ENCODE results near the gene THBS1.

THBS1 gene

DNA sequence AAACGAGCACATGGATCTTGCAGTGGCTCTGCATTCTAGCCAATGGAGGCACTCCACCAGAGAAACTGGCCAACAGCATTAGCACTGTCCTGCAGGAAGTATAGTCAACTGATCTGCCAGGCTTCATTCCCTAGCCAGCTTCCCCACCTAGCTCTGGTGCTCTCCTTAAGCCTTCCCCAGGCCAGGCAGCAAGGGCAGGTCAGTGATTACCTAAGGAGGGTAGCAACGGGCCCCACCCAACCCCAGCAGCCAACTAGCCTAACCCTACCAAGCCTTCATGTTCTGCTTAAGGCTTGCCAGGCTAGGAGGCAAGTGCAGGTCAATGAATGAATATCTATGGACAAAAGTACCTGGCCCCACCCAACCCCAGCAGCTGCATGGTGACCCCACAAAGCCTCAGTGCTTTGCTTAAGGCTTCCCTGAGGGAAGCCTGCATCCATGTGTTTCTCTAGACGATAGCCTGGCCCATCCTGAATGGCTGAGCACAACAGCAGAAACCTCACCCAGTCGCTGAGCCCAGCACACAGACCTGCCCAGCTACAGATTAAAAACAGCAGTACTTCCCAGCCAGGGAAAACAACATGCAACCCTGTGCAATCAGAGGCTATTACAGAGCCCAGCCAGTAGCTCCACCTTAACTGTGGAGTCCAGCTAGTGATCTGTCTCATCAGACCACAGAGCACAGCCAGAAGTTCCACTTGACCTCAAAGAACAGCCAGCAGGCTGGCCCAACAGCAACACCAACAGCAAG lies 28.5 kb downstream of the THBS1 start:
- DNase-seq: no peak

- no peak for DNase-seq
Observed at GRCh38 chr15:39610665-39611064, 29.8 kb downstream of the THBS1 start.

- DNase-seq: no peak
Observed at GRCh38 chr15:39613271-39613670, 32.4 kb downstream of the THBS1 start.

- DNase-seq: no peak
Observed at GRCh38 chr15:39613861-39614260, 33.0 kb downstream of the THBS1 start.

GRCh38 chr15:39616731-39617455 lies 36.0 kb downstream of the THBS1 start:
- DNase-seq: no peak

GRCh38 chr15:39618063-39618823 lies 37.4 kb downstream of the THBS1 start:
- no peak for DNase-seq

GRCh38 chr15:39621210-39621609 lies 40.3 kb downstream of the THBS1 start:
- DNase-seq: no peak

DNA sequence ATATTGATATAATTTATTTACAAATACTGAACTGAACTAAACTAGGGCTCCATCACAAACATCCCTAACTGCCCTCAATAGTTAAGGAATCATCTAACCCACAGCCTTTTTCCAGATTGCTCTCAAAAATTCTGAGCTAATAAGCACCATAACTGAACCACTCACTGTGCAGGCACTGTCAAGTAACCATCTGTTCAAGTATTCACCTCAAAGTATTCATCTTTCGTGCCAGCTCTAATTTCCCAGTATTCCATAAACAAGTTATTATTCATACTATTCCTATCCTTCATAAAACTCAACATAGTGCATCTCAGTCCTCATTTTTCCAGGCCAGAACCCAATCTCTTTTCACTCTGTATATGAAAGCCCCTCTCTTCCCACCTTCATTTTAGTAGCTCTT lies 41.1 kb downstream of the THBS1 start:
- no peak for DNase-seq

- no peak for DNase-seq
Observed at GRCh38 chr15:39622660-39623516, 42.0 kb downstream of the THBS1 start.

DNA sequence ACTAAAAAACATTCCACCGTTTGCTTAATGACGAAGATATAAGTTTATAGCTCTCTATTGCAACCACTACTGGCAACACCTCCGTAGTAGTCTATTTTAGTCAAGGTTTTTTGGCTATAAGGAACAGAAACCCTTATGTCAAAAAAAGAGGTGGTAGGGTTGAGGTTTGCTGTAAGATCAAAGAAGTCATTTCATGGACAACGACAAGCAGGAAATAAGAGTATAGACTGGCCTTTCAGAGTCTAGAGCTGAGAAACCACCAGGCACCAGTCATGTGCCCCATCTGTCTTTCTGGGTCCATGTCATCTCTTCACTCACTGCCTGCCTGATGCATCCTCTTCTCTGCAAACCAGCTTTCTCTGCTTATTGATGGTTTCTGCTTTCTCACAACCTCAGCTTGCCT lies 42.7 kb downstream of the THBS1 start:
- no peak for DNase-seq

- no peak for DNase-seq
Observed at GRCh38 chr15:39624806-39625205, 43.9 kb downstream of the THBS1 start.

- no peak for DNase-seq
Observed at GRCh38 chr15:39625451-39625850, 44.6 kb downstream of the THBS1 start.

- no peak for DNase-seq
Observed at GRCh38 chr15:39625856-39626255, 45.0 kb downstream of the THBS1 start.

DNA sequence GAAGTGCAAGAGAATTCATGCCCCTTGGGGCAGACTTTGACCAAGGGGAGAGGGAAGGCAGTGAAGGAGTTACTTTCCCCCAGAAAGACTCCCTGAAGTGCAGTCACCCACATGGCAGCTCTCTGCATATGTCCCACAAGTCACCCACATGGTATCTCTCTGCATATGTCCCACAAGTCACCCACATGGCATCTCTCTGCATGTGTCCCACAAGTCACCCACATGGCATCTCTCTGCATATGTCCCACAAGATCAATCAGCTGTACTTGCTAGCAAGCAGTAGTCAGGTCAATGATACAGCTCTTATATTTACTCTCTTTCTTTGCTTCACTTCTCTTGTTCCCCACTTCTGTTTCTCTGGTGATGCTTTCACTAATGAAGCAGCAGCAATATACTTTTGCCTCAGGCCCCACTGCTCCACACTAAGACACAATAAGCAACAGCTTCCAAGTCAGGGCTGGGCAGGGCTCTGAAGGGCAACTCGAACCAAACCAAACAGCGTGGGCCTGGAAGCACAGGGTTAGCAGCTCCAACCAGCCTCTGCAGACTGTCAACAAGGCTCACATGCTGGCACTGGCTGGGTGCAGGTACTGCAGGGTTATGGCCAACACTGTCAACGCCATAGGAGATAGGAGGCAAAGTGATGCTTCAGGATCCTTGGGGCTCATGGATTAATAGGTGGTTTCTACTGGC lies 46.7 kb downstream of the THBS1 start:
- no peak for DNase-seq

DNA sequence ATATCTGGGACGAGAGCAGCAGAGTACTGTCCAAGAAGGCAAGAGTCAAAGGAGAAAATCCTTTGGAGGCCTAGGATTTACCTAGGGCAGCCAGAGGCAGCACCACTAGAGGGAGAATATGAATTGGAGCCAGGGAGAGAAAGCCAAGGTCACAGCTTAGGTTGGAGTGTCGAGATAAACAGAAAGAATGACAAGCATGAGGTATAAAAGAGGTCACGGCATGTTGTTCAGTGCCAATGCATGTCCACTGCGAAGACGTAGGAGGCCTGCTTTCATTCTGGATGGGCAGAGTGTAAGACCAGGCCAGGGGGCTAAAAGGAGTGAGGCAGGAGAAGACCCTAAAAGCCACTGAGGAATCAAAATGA lies 47.2 kb downstream of the THBS1 start:
- no peak for DNase-seq

GRCh38 chr15:39628546-39629257 lies 47.8 kb downstream of the THBS1 start:
- DNase-seq: no peak

DNA sequence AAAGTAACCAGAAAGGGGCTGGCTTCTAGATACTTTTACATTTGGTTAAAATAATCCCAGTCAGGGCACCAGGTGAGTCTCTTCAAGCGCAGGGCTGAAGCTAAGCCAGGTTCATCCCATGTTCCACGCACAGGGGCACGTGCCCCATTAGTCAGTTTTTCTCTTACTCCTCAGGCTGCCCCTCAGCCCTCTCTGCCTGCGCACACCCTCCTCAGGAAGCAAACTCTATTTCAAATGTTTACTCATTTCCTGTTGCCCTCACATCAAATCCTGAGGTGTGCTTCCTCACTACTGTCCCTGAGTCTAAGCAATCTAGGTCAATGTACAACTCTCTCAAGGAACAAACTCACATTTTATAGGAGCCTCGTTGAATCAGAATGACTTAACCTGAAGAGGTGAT lies 48.5 kb downstream of the THBS1 start:
- no peak for DNase-seq

DNA sequence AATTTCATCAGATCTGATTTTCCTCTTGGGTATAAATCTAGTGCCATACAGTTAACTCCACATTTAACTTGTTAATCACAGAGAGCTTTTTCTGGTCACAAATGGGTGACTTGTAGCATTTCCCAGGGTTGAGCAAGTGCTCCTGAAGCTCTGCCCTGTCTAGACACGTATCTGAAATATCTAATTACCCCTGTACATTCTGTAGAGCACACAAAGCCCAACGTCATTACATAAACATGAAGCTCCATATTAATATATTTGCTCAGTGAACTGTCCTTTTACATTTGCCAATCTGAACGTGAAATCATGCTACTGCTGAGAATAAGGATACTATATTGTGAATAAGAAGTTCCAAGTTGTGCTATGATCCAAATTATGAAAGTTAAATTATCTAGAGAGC lies 49.0 kb downstream of the THBS1 start:
- no peak for DNase-seq

- DNase-seq: no peak
Observed at GRCh38 chr15:39631357-39631756, 50.5 kb downstream of the THBS1 start.

GRCh38 chr15:39638041-39638440 lies 57.2 kb downstream of the THBS1 start:
- no peak for DNase-seq

DNA sequence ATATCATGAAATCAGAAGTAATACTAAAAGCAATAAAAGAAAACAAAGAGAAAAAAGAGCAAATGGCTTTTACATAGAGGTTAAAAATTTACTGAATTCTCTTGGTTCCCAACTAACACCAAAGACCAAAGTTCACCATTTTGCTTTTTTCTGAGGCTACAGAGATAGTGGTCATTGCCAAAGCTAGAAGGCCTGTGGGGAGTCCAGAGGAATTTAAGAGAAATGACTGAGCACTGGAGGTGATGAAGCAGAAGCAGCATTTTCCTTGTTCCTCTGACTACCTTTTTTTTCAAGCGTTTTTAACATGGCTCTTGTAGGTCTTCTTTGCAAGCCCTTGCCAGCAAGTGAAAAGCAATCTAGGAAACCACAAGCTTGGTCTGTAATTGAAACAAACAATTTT lies 58.2 kb downstream of the THBS1 start:
- no peak for DNase-seq

GRCh38 chr15:39640665-39641064 lies 59.8 kb downstream of the THBS1 start:
- DNase-seq: no peak
